HepG2 (cell line): Measurements from ENCODE around the gene LTA. TPM values are rescaled to one million over a fixed set of nuclear protein-coding genes. Genes with fewer than 3 reads are reported as not detected.
A peak's percentile ranks its signal among the peaks of the same experiment; 100 is the strongest.

ENCODE experiments used
- ARNT2 ChIP-seq: sonication (generic); formaldehyde crosslinking; IDR thresholded peaks from 2 replicates; pipeline ENCODE4 v1.8.0; 2022; ENCODE audit warnings: mild to moderate bottlenecking, low read depth, missing genetic modification reagents, moderate library complexity
- ASH2L ChIP-seq: fragments of 300-600, 200-600 bp; sonication (generic); IDR thresholded peaks from 2 replicates; pipeline ENCODE4 v1.7.0; 2017; ENCODE audit warnings: low read depth, mild to moderate bottlenecking, moderate library complexity, mixed read lengths, low read length; ENCODE audit not compliant: insufficient read length
- EP300 ChIP-seq, 3 experiments: sonication (generic) in 1 of 3; formaldehyde crosslinking in 1 of 3; IDR thresholded peaks; 2 replicates each; pipeline versions ENCODE4 v1.5.1 to v1.6.1; 2011 to 2020; ENCODE audit warnings: low read depth in 2 of 3, low read length in 2 of 3, borderline replicate concordance in 1 of 3, improper control_type of control experiment in 1 of 3, mild to moderate bottlenecking in 1 of 3, missing genetic modification reagents in 1 of 3, moderate library complexity in 1 of 3
- ESRRA ChIP-seq: sonication (generic); formaldehyde crosslinking; IDR thresholded peaks from 2 replicates; pipeline ENCODE4 v1.5.1; 2020; ENCODE audit warnings: mild to moderate bottlenecking, low read depth, missing genetic modification reagents
- FOXA3 ChIP-seq: IDR thresholded peaks from 2 replicates; pipeline ENCODE4 v1.6.1; 2016; ENCODE audit warnings: missing genetic modification reagents, missing compliant biosample characterization
- PHF21A ChIP-seq: sonication (generic); formaldehyde crosslinking; IDR thresholded peaks from 2 replicates; pipeline ENCODE4 v1.5.0; 2020; ENCODE audit warnings: mild to moderate bottlenecking, missing genetic modification reagents
- POLR2G ChIP-seq: fragments of 200-400 bp; formaldehyde crosslinking; IDR thresholded peaks from 2 replicates; pipeline ENCODE4 v1.6.1; 2018; ENCODE audit warnings: mild to moderate bottlenecking, low read depth, low read length, moderate library complexity
- SALL1 ChIP-seq: sonication (generic); formaldehyde crosslinking; IDR thresholded peaks from 2 replicates; pipeline ENCODE4 v1.8.0; 2022; ENCODE audit warnings: mild to moderate bottlenecking, missing genetic modification reagents
- SNRNP70 ChIP-seq: fragments of 200-400 bp; formaldehyde crosslinking; IDR thresholded peaks from 2 replicates; pipeline ENCODE4 v1.6.1; 2017; ENCODE audit warnings: mild to moderate bottlenecking, low read depth, low read length, moderate library complexity
- SOX13 ChIP-seq, 3 experiments: fragments of 450-650 bp in 1 of 3; sonication (generic) in 1 of 3; formaldehyde crosslinking in 1 of 3; IDR thresholded peaks in 2 of 3; conservative IDR thresholded peaks in 1 of 3; 2 replicates each; pipeline versions ENCODE4 v1.5.0 to v1.6.1; 2016 to 2020; ENCODE audit warnings: antibody characterized with exemption in 1 of 3, mild to moderate bottlenecking in 1 of 3, missing compliant biosample characterization in 1 of 3, missing genetic modification reagents in 1 of 3, moderate library complexity in 1 of 3
- STAG1 ChIP-seq: sonication (generic); formaldehyde crosslinking; IDR thresholded peaks from 2 replicates; pipeline ENCODE4 v1.4.0; 2020; ENCODE audit warnings: missing genetic modification reagents
- ZBTB42 ChIP-seq: sonication (generic); formaldehyde crosslinking; IDR thresholded peaks from 2 replicates; pipeline ENCODE4 v1.5.0; 2020; ENCODE audit warnings: mild to moderate bottlenecking, missing genetic modification reagents
- ZFYVE20 ChIP-seq: sonication (generic); formaldehyde crosslinking; IDR thresholded peaks from 2 replicates; pipeline ENCODE4 v1.8.0; 2023; ENCODE audit warnings: low read depth, mild to moderate bottlenecking, moderate library complexity, missing genetic modification reagents, borderline replicate concordance
- ZNF264 ChIP-seq: sonication (generic); formaldehyde crosslinking; IDR thresholded peaks from 2 replicates; pipeline ENCODE4 v1.4.0; 2020; ENCODE audit warnings: missing genetic modification reagents
- ZNF296 ChIP-seq: sonication (generic); formaldehyde crosslinking; conservative IDR thresholded peaks from 2 replicates; pipeline ENCODE4 v1.5.0; 2020; ENCODE audit warnings: mild to moderate bottlenecking, missing genetic modification reagents
- ZNF605 ChIP-seq: sonication (generic); formaldehyde crosslinking; IDR thresholded peaks from 2 replicates; pipeline ENCODE4 v1.8.0; 2022; ENCODE audit warnings: mild to moderate bottlenecking, missing genetic modification reagents
- ZNF766 ChIP-seq: sonication (generic); formaldehyde crosslinking; IDR thresholded peaks from 2 replicates; pipeline ENCODE4 v1.5.0; 2020; ENCODE audit warnings: missing genetic modification reagents, borderline replicate concordance
- ZNF770 ChIP-seq: sonication (generic); formaldehyde crosslinking; IDR thresholded peaks from 2 replicates; pipeline ENCODE4 v1.5.0; 2020; ENCODE audit warnings: mild to moderate bottlenecking, missing genetic modification reagents
- polyA plus RNA-seq, 8 experiments: library from polyadenylated mRNA; depleted of rRNA in 3 of 8; stranded (reverse) in 7 of 8; unstranded in 1 of 8; fragments of >200 nt; fragmentation: Illumina TruSeq in 4 of 8; extraction: Trizol in 4 of 8; gene quantifications; 2 replicates each; pipeline versions ENCODE4 v1.2.1 to v1.2.3, GENCODE V29; 2011 to 2016; ENCODE audit warnings: low read depth in 4 of 8, missing spikeins in 1 of 8, mixed read lengths in 1 of 8; ENCODE audit not compliant: insufficient read depth in 1 of 8
- total RNA-seq, 5 experiments: library from RNA; depleted of rRNA; stranded (reverse); fragments of >200 nt; fragmentation: Illumina TruSeq; extraction: Trizol; gene quantifications; 2 replicates each; pipeline ENCODE4 v1.2.3, GENCODE V29; 2016; ENCODE audit warnings: low read depth in 1 of 5
- TF ChIP-seq, protein P1 (sequence below): IDR thresholded peaks from 2 replicates; pipeline ENCODE4 v1.4.0; 2020; ENCODE audit warnings: mild to moderate bottlenecking, missing genetic modification reagents
- TF ChIP-seq, protein P2 (sequence below): sonication (generic); formaldehyde crosslinking; IDR thresholded peaks from 2 replicates; pipeline ENCODE4 v1.8.0; 2023; ENCODE audit warnings: mild to moderate bottlenecking, missing genetic modification reagents

The LTA gene
- total and polyA plus RNA-seq, 2 of the 13 experiments (the other 11 are each of a cell fraction or from before 2014, with no cell fraction given), result 0.09 TPM; not detected in 1

DNA sequence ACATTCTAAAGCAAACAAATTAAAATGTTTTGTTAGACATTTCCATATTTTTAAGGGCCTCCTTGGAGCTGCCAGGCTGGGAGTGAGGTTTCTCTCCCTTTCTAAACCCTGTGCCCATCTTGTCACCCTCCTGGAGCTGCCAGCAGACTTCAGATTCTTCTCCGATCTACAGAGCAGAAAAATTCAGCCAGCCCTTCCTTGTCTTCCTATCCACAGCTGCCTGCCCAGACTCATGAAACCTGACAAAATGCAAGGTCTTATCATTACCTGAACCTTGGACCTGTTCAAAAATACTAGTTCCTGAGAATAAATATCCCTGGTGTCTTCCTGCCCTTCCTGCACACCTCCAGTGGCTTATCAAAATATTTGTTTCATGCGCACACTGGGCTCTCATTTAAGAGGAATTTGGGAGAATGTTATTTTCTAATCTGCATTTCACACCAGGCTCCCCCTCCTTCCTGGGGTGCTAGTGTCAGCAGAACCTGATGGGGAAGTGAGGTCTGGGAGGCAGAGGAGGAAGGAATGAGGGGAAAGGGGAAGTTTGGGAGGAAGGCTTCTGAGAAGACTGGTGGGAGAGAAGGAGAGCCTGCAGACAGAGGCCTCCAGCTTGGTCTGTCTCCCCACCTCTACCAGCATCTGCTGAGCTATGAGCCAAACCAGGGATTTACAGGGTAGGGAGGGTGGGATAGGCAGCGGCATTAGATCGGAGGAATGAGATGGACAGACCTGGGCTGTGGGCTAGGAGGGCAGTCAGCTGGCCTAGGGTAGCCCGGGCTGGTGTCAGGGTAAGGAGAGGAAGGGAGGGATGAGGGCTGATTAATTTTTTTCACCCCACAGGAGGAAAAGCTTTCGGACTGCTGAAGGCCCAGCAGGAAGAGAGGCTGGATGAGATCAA, 42.8 kb downstream of the LTA start, which contains the start of gene AIF1 (continued):
- TF ChIP-seq, protein P1, sequence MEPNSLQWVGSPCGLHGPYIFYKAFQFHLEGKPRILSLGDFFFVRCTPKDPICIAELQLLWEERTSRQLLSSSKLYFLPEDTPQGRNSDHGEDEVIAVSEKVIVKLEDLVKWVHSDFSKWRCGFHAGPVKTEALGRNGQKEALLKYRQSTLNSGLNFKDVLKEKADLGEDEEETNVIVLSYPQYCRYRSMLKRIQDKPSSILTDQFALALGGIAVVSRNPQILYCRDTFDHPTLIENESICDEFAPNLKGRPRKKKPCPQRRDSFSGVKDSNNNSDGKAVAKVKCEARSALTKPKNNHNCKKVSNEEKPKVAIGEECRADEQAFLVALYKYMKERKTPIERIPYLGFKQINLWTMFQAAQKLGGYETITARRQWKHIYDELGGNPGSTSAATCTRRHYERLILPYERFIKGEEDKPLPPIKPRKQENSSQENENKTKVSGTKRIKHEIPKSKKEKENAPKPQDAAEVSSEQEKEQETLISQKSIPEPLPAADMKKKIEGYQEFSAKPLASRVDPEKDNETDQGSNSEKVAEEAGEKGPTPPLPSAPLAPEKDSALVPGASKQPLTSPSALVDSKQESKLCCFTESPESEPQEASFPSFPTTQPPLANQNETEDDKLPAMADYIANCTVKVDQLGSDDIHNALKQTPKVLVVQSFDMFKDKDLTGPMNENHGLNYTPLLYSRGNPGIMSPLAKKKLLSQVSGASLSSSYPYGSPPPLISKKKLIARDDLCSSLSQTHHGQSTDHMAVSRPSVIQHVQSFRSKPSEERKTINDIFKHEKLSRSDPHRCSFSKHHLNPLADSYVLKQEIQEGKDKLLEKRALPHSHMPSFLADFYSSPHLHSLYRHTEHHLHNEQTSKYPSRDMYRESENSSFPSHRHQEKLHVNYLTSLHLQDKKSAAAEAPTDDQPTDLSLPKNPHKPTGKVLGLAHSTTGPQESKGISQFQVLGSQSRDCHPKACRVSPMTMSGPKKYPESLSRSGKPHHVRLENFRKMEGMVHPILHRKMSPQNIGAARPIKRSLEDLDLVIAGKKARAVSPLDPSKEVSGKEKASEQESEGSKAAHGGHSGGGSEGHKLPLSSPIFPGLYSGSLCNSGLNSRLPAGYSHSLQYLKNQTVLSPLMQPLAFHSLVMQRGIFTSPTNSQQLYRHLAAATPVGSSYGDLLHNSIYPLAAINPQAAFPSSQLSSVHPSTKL (CRISPR knock-in tag), result peak; percentile 40; the same call in 1 of the 2 replicates
- TF ChIP-seq ZFYVE20 (CRISPR knock-in tag) (no peak), ZBTB42 (CRISPR knock-in tag) (no peak; the same call in 1 of the 2 replicates), ESRRA (CRISPR knock-in tag) (0 out of 2 replicates have a peak, but pooled peaks have one; percentile 59), ZNF605 (CRISPR knock-in tag) (peak; percentile 65), ZNF770 (no peak), ZNF766 (CRISPR knock-in tag) (0 out of 2 replicates have a peak, but pooled peaks have one; percentile 75), SALL1 (peak; percentile 21; the same call in 1 of the 2 replicates), STAG1 (CRISPR knock-in tag) (0 out of 2 replicates have a peak, but pooled peaks have one; percentile 4), ASH2L (peak; percentile 34), SNRNP70 (no peak), POLR2G (0 out of 2 replicates have a peak, but pooled peaks have one; percentile 33), ARNT2 (0 out of 2 replicates have a peak, but pooled peaks have one; percentile 13), PHF21A (CRISPR knock-in tag) (peak; percentile 70), ZNF296 (CRISPR knock-in tag) (no peak), FOXA3 (peak; percentile 49), SOX13 (IDR thresholded peaks at IDR 0.05) (no peak), SOX13 (CRISPR knock-in tag; conservative IDR thresholded peaks at IDR 0.05 in 1 of 2, IDR thresholded peaks at IDR 0.05 in 1 of 2) (peak in 1 of 2 experiments; percentile 9; a peak in 1 of 4 replicates), ZNF264 (peak; percentile 28; the same call in 1 of the 2 replicates), EP300 (IDR thresholded peaks at IDR 0.05; ENCODE audit: low read depth in 2 of 2, low read length in 2 of 2) (peak in 1 of 2 experiments; percentile 12; a peak in 1 of 4 replicates), EP300 (CRISPR knock-in tag; IDR thresholded peaks at IDR 0.05; ENCODE audit: borderline replicate concordance) (no peak)
- TF ChIP-seq, protein P2, sequence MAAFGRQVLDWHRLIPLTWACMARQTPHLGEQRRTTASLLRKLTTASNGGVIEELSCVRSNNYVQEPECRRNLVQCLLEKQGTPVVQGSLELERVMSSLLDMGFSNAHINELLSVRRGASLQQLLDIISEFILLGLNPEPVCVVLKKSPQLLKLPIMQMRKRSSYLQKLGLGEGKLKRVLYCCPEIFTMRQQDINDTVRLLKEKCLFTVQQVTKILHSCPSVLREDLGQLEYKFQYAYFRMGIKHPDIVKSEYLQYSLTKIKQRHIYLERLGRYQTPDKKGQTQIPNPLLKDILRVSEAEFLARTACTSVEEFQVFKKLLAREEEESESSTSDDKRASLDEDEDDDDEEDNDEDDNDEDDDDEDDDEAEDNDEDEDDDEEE, result no peak
